ENCODE measurements around the gene MTPN. TPM values are rescaled to one million over a fixed set of nuclear protein-coding genes. Genes with fewer than 3 reads are reported as not detected.

The MTPN gene
- total and polyA plus RNA-seq, 10 of the 15 experiments (the other 5 are each of a cell fraction or from before 2014, with no cell fraction given) = 38.7 to 146 (median 85.4) TPM

DNA sequence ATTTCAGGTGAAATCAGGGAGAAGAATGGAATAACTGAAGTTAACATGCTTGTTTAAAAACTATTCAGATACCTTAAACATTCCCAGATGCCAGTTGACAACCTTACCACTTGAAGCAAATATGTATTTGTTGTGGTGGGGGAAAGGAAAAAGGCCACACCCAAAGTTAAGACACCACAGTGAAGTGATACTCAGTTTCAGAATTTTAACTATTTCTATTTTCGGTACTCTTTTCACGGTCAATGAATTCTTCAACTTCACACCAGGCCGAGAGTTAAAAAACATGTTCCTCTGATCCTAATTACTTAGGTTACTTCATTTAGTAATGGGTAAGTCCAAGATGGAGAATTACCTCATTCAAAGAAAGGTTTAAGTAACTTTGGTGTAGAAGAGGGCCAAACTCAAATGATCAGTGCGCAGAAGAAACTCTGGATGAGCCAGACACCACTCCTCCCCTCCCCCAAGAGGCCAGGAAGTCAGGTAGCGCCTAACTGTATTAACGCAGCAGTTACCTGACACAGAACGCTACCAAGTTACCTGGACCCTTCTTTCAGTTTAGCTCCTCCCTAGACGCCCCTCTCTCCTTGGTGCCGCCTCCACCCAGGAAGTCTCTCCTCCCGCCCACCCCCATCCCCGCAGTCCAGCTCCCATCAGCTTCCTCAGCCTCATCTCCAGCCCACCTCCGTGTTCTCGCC is 700 bp downstream of the MTPN start (continued):
- TF ChIP-seq, protein P1, sequence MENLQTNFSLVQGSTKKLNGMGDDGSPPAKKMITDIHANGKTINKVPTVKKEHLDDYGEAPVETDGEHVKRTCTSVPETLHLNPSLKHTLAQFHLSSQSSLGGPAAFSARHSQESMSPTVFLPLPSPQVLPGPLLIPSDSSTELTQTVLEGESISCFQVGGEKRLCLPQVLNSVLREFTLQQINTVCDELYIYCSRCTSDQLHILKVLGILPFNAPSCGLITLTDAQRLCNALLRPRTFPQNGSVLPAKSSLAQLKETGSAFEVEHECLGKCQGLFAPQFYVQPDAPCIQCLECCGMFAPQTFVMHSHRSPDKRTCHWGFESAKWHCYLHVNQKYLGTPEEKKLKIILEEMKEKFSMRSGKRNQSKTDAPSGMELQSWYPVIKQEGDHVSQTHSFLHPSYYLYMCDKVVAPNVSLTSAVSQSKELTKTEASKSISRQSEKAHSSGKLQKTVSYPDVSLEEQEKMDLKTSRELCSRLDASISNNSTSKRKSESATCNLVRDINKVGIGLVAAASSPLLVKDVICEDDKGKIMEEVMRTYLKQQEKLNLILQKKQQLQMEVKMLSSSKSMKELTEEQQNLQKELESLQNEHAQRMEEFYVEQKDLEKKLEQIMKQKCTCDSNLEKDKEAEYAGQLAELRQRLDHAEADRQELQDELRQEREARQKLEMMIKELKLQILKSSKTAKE (IDR thresholded peaks at IDR 0.05; ENCODE audit: low read depth, poor library complexity, severe bottlenecking) = peak; percentile 69
- no peak for TF ChIP-seq NFYB (IDR thresholded peaks at IDR 0.05; ENCODE audit: insufficient read depth, low read depth, low read length)

DNA sequence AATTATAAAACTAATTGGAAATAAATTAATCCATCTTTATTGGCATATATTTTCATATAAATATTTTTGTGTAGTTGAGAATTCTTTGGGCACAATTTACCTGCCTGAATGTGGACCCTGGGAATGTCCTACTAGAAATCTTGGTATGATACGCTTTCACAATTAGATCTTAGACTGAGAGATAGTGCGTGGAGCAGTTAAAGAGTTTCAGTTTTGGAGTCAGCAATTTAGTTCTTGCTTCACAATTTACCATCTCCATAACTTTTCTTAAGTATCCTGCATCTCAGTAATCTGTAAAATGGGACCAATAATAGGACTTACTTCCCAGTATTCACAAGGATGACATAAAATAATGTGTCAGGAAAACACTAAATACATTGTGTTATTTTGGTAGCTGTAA is 2.0 kb downstream of the MTPN start:
- ATAC-seq (peak; percentile 8; the same call in 1 of the 3 replicates), DNase-seq (ENCODE audit: low read depth, low spot score) (no peak), FAIRE-seq (no peak)
- ChIA-PET POLR2A (interaction anchor here (0.6 to 4.3 kb wide), 4 partner anchors 8 to 43 kb away, joined by 3 to 27 read pairs (median 4); no protein-coding TSS in a partner anchor), CTCF (interaction anchor here (0.9 to 2.4 kb wide), 2 partner anchors 9 to 767 kb away, joined by 3 to 10 read pairs; no protein-coding TSS in a partner anchor), SMC1A (ENCODE audit: uncharacterized antibody, unreplicated experiment) (interaction anchor here (0.9 to 4.7 kb wide), 14 partner anchors 9 to 303 kb away, joined by 3 to 32 read pairs (median 4); no protein-coding TSS in a partner anchor), RAD21 (ENCODE audit: unreplicated experiment) (interaction anchor here (0.8 to 3.5 kb wide), 6 partner anchors 9 to 33 kb away, joined by 3 to 22 read pairs (median 6); no protein-coding TSS in a partner anchor)
- BruUV-seq (replicated peaks) = no TSS peak
- H3K27me3 ChIP-seq (replicated peaks in 1 of 2; ENCODE audit: control insufficient read depth in 2 of 2, insufficient read depth in 2 of 2, low read length in 1 of 2) = no peaks in the 10 kb centered on the region
- H3K9me3 ChIP-seq (replicated peaks; ENCODE audit: control insufficient read depth, insufficient read depth, low read length) = no peaks in the 10 kb centered on the region; the same call in 2 of the 3 replicates
- peak overlapping the region; percentile 97 for H3K4me3 ChIP-seq
- peaks cover 0 to under 1% of the 10 kb centered on the region in 2 experiments; a peak in 1 of 4 replicates for H3K36me3 ChIP-seq (ENCODE audit: control insufficient read depth in 2 of 2, insufficient read depth in 2 of 2, low read length in 1 of 2)
- peak overlapping the region; percentile 88 for H3K4me2 ChIP-seq (ENCODE audit: control insufficient read depth, insufficient read depth)
- H2AFZ ChIP-seq (ENCODE audit: control insufficient read depth, low read depth, low read length) = no peak overlapping the region
- intact Hi-C loops (cut with micrococcal nuclease; ENCODE audit: unreplicated experiment) (loop anchor here (10.0 kb wide), 2 partner anchors 310 to 470 kb away; partner anchors contain the start of gene STMP1), in situ Hi-C loops (cut with MboI) (loop anchor here (10.0 kb wide), 1 partner anchor 310 kb away; the partner anchor contains the start of gene STMP1)
- peak overlapping the region; percentile 84; the same call in 1 of the 2 replicates for H3K9ac ChIP-seq (ENCODE audit: control insufficient read depth, insufficient read depth, low read length)
- 3% methylated on average over 2 of the region's 2 CpGs for WGBS (ENCODE audit: insufficient coverage, insufficient replicate concordance, low lambda C conversion rate, missing lambda C conversion rate)
- H3K27ac ChIP-seq (ENCODE audit: control insufficient read depth, insufficient read depth) = peak overlapping the region; percentile 96
- H3K4me1 ChIP-seq (ENCODE audit: control insufficient read depth, insufficient read depth, low read length) = peaks cover 29% of the 10 kb centered on the region
- 0 out of 2 replicates have a peak, but pooled peaks cover 3% of the 10 kb centered on the region for H4K20me1 ChIP-seq (ENCODE audit: control insufficient read depth, insufficient read depth)
- peaks cover 71% of the 10 kb centered on the region for H3K79me2 ChIP-seq (ENCODE audit: control insufficient read depth, insufficient read depth, low read length)
- TF ChIP-seq REST (IDR thresholded peaks at IDR 0.05; ENCODE audit: low read depth, low read length) (no peak), IRF4 (IDR thresholded peaks at IDR 0.05; ENCODE audit: low read depth, low read length) (no peak), PRDM15 (CRISPR knock-in tag; IDR thresholded peaks at IDR 0.05) (no peak), ZNF622 (IDR thresholded peaks at IDR 0.05) (no peak), PBX3 (IDR thresholded peaks at IDR 0.05; ENCODE audit: insufficient replicate concordance, low read depth, low read length) (no peak), EGR1 (IDR thresholded peaks at IDR 0.05; ENCODE audit: borderline replicate concordance in 1 of 2, low read depth in 2 of 2, low read length in 2 of 2) (no peak)

Data from GM12878 (cell line).